ENCODE data around the gene ELFN1.

Gene ELFN1

GRCh38 chr7:1703441-1703840 lies 33.4 kb downstream of the ELFN1 start:
- no peaks in the 10 kb centered on the region for H3K36me3 ChIP-seq (ENCODE audit: control insufficient read depth, insufficient read depth, low read length, severe bottlenecking)
- DNase-seq (ENCODE audit: low read depth), result no peak

GRCh38 chr7:1703871-1704810 lies 34.1 kb downstream of the ELFN1 start:
- Histone ChIP-seq H3K27me3 (replicated peaks; ENCODE audit: control insufficient read depth, insufficient read depth, low read length) (peaks cover 9% of the 10 kb centered on the region), H3K9me3 (ENCODE audit: control insufficient read depth, low read length) (peaks cover 15% of the 10 kb centered on the region), H3K4me3 (ENCODE audit: low read length) (no peak overlapping the region), H3K4me1 (ENCODE audit: control insufficient read depth, insufficient read depth, low read length) (no peaks in the 10 kb centered on the region), H3K36me3 (ENCODE audit: control insufficient read depth, insufficient read depth, low read length, severe bottlenecking) (no peaks in the 10 kb centered on the region), H3K9ac (ENCODE audit: low read length) (no peak overlapping the region)
- DNase-seq (ENCODE audit: low read depth), result no peak

More at GRCh38 chr7:1703441-1703840, 33.4 kb downstream of the ELFN1 start:
- H3K9me3 ChIP-seq (ENCODE audit: control insufficient read depth, low read length), result peaks cover 15% of the 10 kb centered on the region
- no peaks in the 10 kb centered on the region for H3K4me1 ChIP-seq (ENCODE audit: control insufficient read depth, insufficient read depth, low read length)
- peaks cover 16% of the 10 kb centered on the region for H3K27me3 ChIP-seq (replicated peaks; ENCODE audit: control insufficient read depth, insufficient read depth, low read length)
- H3K9ac ChIP-seq (ENCODE audit: low read length), result no peak overlapping the region
- H3K4me3 ChIP-seq (ENCODE audit: low read length), result no peak overlapping the region

- H3K9me3 ChIP-seq (ENCODE audit: control insufficient read depth, low read length), result peaks cover 24% of the 10 kb centered on the region
- H3K27me3 ChIP-seq (replicated peaks; ENCODE audit: control insufficient read depth, insufficient read depth, low read length), result peaks cover 15% of the 10 kb centered on the region
- H3K4me1 ChIP-seq (ENCODE audit: control insufficient read depth, insufficient read depth, low read length), result no peaks in the 10 kb centered on the region
- no peaks in the 10 kb centered on the region for H3K36me3 ChIP-seq (ENCODE audit: control insufficient read depth, insufficient read depth, low read length, severe bottlenecking)
- no peak overlapping the region for H3K9ac ChIP-seq (ENCODE audit: low read length)
- no peak for DNase-seq (ENCODE audit: low read depth)
- no peak overlapping the region for H3K4me3 ChIP-seq (ENCODE audit: low read length)
These were observed 35.0 kb downstream of the ELFN1 start for GRCh38 chr7:1704811-1705738.

GRCh38 chr7:1705856-1706255 lies 35.8 kb downstream of the ELFN1 start:
- Histone ChIP-seq H3K9me3 (ENCODE audit: control insufficient read depth, low read length) (peaks cover 25% of the 10 kb centered on the region), H3K4me1 (ENCODE audit: control insufficient read depth, insufficient read depth, low read length) (no peaks in the 10 kb centered on the region), H3K9ac (ENCODE audit: low read length) (no peak overlapping the region), H3K36me3 (ENCODE audit: control insufficient read depth, insufficient read depth, low read length, severe bottlenecking) (no peaks in the 10 kb centered on the region), H3K4me3 (ENCODE audit: low read length) (no peak overlapping the region), H3K27me3 (replicated peaks; ENCODE audit: control insufficient read depth, insufficient read depth, low read length) (peaks cover 19% of the 10 kb centered on the region)
- DNase-seq (ENCODE audit: low read depth), result no peak

- peaks cover 19% of the 10 kb centered on the region for H3K27me3 ChIP-seq (replicated peaks; ENCODE audit: control insufficient read depth, insufficient read depth, low read length)
- DNase-seq (ENCODE audit: low read depth), result no peak
- H3K4me1 ChIP-seq (ENCODE audit: control insufficient read depth, insufficient read depth, low read length), result no peaks in the 10 kb centered on the region
- no peak overlapping the region for H3K4me3 ChIP-seq (ENCODE audit: low read length)
- no peaks in the 10 kb centered on the region for H3K36me3 ChIP-seq (ENCODE audit: control insufficient read depth, insufficient read depth, low read length, severe bottlenecking)
- no peak overlapping the region for H3K9ac ChIP-seq (ENCODE audit: low read length)
- H3K9me3 ChIP-seq (ENCODE audit: control insufficient read depth, low read length), result peaks cover 25% of the 10 kb centered on the region
These were observed 36.3 kb downstream of the ELFN1 start for GRCh38 chr7:1706381-1706720.

GRCh38 chr7:1706721-1707613 lies 36.9 kb downstream of the ELFN1 start:
- Histone ChIP-seq H3K4me3 (ENCODE audit: low read length) (no peak overlapping the region), H3K9me3 (ENCODE audit: control insufficient read depth, low read length) (peaks cover 25% of the 10 kb centered on the region), H3K36me3 (ENCODE audit: control insufficient read depth, insufficient read depth, low read length, severe bottlenecking) (no peaks in the 10 kb centered on the region), H3K27me3 (replicated peaks; ENCODE audit: control insufficient read depth, insufficient read depth, low read length) (peaks cover 19% of the 10 kb centered on the region), H3K9ac (ENCODE audit: low read length) (no peak overlapping the region), H3K4me1 (ENCODE audit: control insufficient read depth, insufficient read depth, low read length) (no peaks in the 10 kb centered on the region)
- no peak for DNase-seq (ENCODE audit: low read depth)

GRCh38 chr7:1707756-1708595 lies 37.9 kb downstream of the ELFN1 start:
- Histone ChIP-seq H3K4me1 (ENCODE audit: control insufficient read depth, insufficient read depth, low read length) (no peaks in the 10 kb centered on the region), H3K4me3 (ENCODE audit: low read length) (no peak overlapping the region), H3K36me3 (ENCODE audit: control insufficient read depth, insufficient read depth, low read length, severe bottlenecking) (no peaks in the 10 kb centered on the region), H3K9me3 (ENCODE audit: control insufficient read depth, low read length) (peaks cover 16% of the 10 kb centered on the region), H3K9ac (ENCODE audit: low read length) (no peak overlapping the region), H3K27me3 (replicated peaks; ENCODE audit: control insufficient read depth, insufficient read depth, low read length) (peaks cover 16% of the 10 kb centered on the region)
- DNase-seq (ENCODE audit: low read depth), result peak; percentile 17

GRCh38 chr7:1708596-1709251 lies 38.6 kb downstream of the ELFN1 start:
- peaks cover 10% of the 10 kb centered on the region for H3K9me3 ChIP-seq (ENCODE audit: control insufficient read depth, low read length)
- H3K4me1 ChIP-seq (ENCODE audit: control insufficient read depth, insufficient read depth, low read length), result no peaks in the 10 kb centered on the region
- no peak for DNase-seq (ENCODE audit: low read depth)
- peaks cover 15% of the 10 kb centered on the region for H3K27me3 ChIP-seq (replicated peaks; ENCODE audit: control insufficient read depth, insufficient read depth, low read length)
- H3K9ac ChIP-seq (ENCODE audit: low read length), result no peak overlapping the region
- no peaks in the 10 kb centered on the region for H3K36me3 ChIP-seq (ENCODE audit: control insufficient read depth, insufficient read depth, low read length, severe bottlenecking)
- H3K4me3 ChIP-seq (ENCODE audit: low read length), result no peak overlapping the region

- Histone ChIP-seq H3K36me3 (ENCODE audit: control insufficient read depth, insufficient read depth, low read length, severe bottlenecking) (no peaks in the 10 kb centered on the region), H3K4me1 (ENCODE audit: control insufficient read depth, insufficient read depth, low read length) (no peaks in the 10 kb centered on the region), H3K9me3 (ENCODE audit: control insufficient read depth, low read length) (peaks cover 10% of the 10 kb centered on the region), H3K9ac (ENCODE audit: low read length) (no peak overlapping the region), H3K27me3 (replicated peaks; ENCODE audit: control insufficient read depth, insufficient read depth, low read length) (peaks cover 15% of the 10 kb centered on the region), H3K4me3 (ENCODE audit: low read length) (no peak overlapping the region)
- no peak for DNase-seq (ENCODE audit: low read depth)
These were observed 39.2 kb downstream of the ELFN1 start for GRCh38 chr7:1709281-1709680.

GRCh38 chr7:1709900-1710299 lies 39.8 kb downstream of the ELFN1 start:
- Histone ChIP-seq H3K9ac (ENCODE audit: low read length) (no peak overlapping the region), H3K36me3 (ENCODE audit: control insufficient read depth, insufficient read depth, low read length, severe bottlenecking) (no peaks in the 10 kb centered on the region), H3K4me1 (ENCODE audit: control insufficient read depth, insufficient read depth, low read length) (no peaks in the 10 kb centered on the region), H3K27me3 (replicated peaks; ENCODE audit: control insufficient read depth, insufficient read depth, low read length) (peaks cover 15% of the 10 kb centered on the region), H3K9me3 (ENCODE audit: control insufficient read depth, low read length) (peaks cover 13% of the 10 kb centered on the region), H3K4me3 (ENCODE audit: low read length) (no peak overlapping the region)
- no peak for DNase-seq (ENCODE audit: low read depth)
